CD14-positive monocyte (primary cell): ENCODE results near the gene TTC23. TPM values are rescaled to one million over a fixed set of nuclear protein-coding genes. Genes with fewer than 3 reads are reported as not detected.
A peak's percentile ranks its signal among the peaks of the same experiment; 100 is the strongest.

Experiments
- DNase-seq, 3 donors: peaks; one replicate each; pipeline ENCODE4 v3.0.0-alpha.2; 2011 to 2022
- H2AFZ ChIP-seq: 2 replicates; pipeline ENCODE4 v1.6.0; 2012; ENCODE audit warnings: mild to moderate bottlenecking, low read depth, low read length, inconsistent platforms; ENCODE audit not compliant: insufficient read depth, poor library complexity, severe bottlenecking
- H3K27ac ChIP-seq, 2 donors: 1 replicate in 1 of 2; 2 replicates in 1 of 2; pipeline ENCODE4 v1.5.1; 2012 to 2013; ENCODE audit warnings: low read length in 2 of 2, control low read depth in 1 of 2, inconsistent platforms in 1 of 2, low read depth in 1 of 2, mild to moderate bottlenecking in 1 of 2
- H3K27me3 ChIP-seq, 2 donors: one replicate each; pipeline versions ENCODE4 v1.6.0 to v1.6.1; 2011 to 2013; ENCODE audit warnings: low read length in 2 of 2; ENCODE audit not compliant: control insufficient read depth in 2 of 2, insufficient read depth in 2 of 2
- H3K36me3 ChIP-seq, 2 donors: replicated peaks in 1 of 2; 1 replicate in 1 of 2; 2 replicates in 1 of 2; pipeline versions ENCODE4 v1.5.1 to v1.6.1; 2012 to 2013; ENCODE audit warnings: low read length in 2 of 2, control low read depth in 1 of 2, inconsistent platforms in 1 of 2, mild to moderate bottlenecking in 1 of 2; ENCODE audit not compliant: insufficient read depth in 2 of 2, control insufficient read depth in 1 of 2
- H3K4me1 ChIP-seq, 2 donors: 1 replicate in 1 of 2; 2 replicates in 1 of 2; pipeline versions ENCODE4 v1.5.1 to v1.6.1; 2012 to 2013; ENCODE audit warnings: low read length in 2 of 2, control low read depth in 1 of 2, inconsistent platforms in 1 of 2, mild to moderate bottlenecking in 1 of 2, moderate library complexity in 1 of 2; ENCODE audit not compliant: insufficient read depth in 2 of 2, control insufficient read depth in 1 of 2
- H3K4me2 ChIP-seq: replicated peaks from 2 replicates; pipeline ENCODE3; 2012; ENCODE audit warnings: low read length, moderate library complexity, mild to moderate bottlenecking; ENCODE audit not compliant: poor library complexity, severe bottlenecking; ENCODE audit errors: extremely low read depth
- H3K4me3 ChIP-seq, 3 experiments: fragments of 200-600 bp in 1 of 3; sonication (generic) in 1 of 3; replicated peaks in 1 of 3; 1 replicate in 2 of 3; 2 replicates in 1 of 3; pipeline ENCODE4 v1.5.1; 2011 to 2013; ENCODE audit warnings: low read length in 3 of 3, mild to moderate bottlenecking in 3 of 3, control low read depth in 2 of 3, low read depth in 2 of 3, inconsistent platforms in 1 of 3, moderate library complexity in 1 of 3
- H3K79me2 ChIP-seq: 2 replicates; pipeline ENCODE4 v1.6.0; 2012; ENCODE audit warnings: mild to moderate bottlenecking, control low read depth, inconsistent platforms, low read length, moderate library complexity; ENCODE audit not compliant: insufficient read depth
- H3K9ac ChIP-seq: 2 replicates; pipeline ENCODE4 v1.6.0; 2017; ENCODE audit warnings: low read length, mild to moderate bottlenecking; ENCODE audit not compliant: insufficient read depth, poor library complexity, severe bottlenecking
- H3K9me3 ChIP-seq, 2 donors: replicated peaks in 1 of 2; 1 replicate in 1 of 2; 2 replicates in 1 of 2; pipeline versions ENCODE4 v1.5.1 to v1.6.1; 2012 to 2013; ENCODE audit warnings: low read length in 2 of 2, control low read depth in 1 of 2; ENCODE audit not compliant: control insufficient read depth in 1 of 2, insufficient read depth in 1 of 2
- H4K20me1 ChIP-seq: 2 replicates; pipeline ENCODE4 v1.6.0; 2012; ENCODE audit warnings: mild to moderate bottlenecking, low read length, control low read depth, moderate library complexity; ENCODE audit not compliant: insufficient read depth
- H3K27ac Mint-ChIP-seq, 7 donors: one replicate each; pipeline ENCODE4 v1.8.0; 2020; ENCODE audit warnings: mild to moderate bottlenecking in 7 of 7, mixed read lengths in 7 of 7, moderate library complexity in 6 of 7, inconsistent platforms in 2 of 7
- H3K27me3 Mint-ChIP-seq, 3 donors: one replicate each; pipeline ENCODE4 v1.8.0; 2021 to 2022; ENCODE audit warnings: low read depth in 3 of 3, mild to moderate bottlenecking in 3 of 3, mixed read lengths in 3 of 3, moderate library complexity in 3 of 3, inconsistent platforms in 1 of 3
- H3K36me3 Mint-ChIP-seq, 2 donors: one replicate each; pipeline ENCODE4 v1.8.0; 2020; ENCODE audit warnings: mixed read lengths in 2 of 2, inconsistent platforms in 1 of 2, mild to moderate bottlenecking in 1 of 2
- H3K4me1 Mint-ChIP-seq: one replicate; pipeline ENCODE4 v1.8.0; 2020; ENCODE audit warnings: mild to moderate bottlenecking, mixed read lengths
- H3K4me3 Mint-ChIP-seq, 2 donors: one replicate each; pipeline ENCODE4 v1.8.0; 2020; ENCODE audit warnings: mild to moderate bottlenecking in 2 of 2, mixed read lengths in 2 of 2, moderate library complexity in 1 of 2
- H3K9me3 Mint-ChIP-seq, 7 donors: one replicate each; pipeline ENCODE4 v1.8.0; 2020 to 2022; ENCODE audit warnings: mixed read lengths in 7 of 7, mild to moderate bottlenecking in 6 of 7, moderate library complexity in 6 of 7, inconsistent platforms in 2 of 7
- CTCF ChIP-seq: fragments of 200-600 bp; IDR thresholded peaks from one replicate; pipeline ENCODE4 v1.8.0; 2022; ENCODE audit warnings: antibody characterized with exemption, mild to moderate bottlenecking
- WGBS: methylation state at CpG from one replicate; pipeline ENCODE4 v1.1.5; 2013; ENCODE audit warnings: missing lambda C conversion rate; ENCODE audit not compliant: insufficient coverage; 5-methylcytosine and 5-hydroxymethylcytosine counted together
- intact Hi-C, 2 donors: fragments of 100-400 bp; cut with micrococcal nuclease; formaldehyde crosslinking; loops; one replicate each; pipeline versions ENCODE4 v1.15.0 to v1.15.1; 2023
- polyA plus RNA-seq, 3 donors: library from polyadenylated mRNA; depleted of rRNA in 1 of 3; unstranded in 2 of 3; stranded (reverse) in 1 of 3; fragments of 300-500 nt in 2 of 3; fragments of >200 nt in 1 of 3; fragmentation: Illumina TruSeq in 2 of 3; gene quantifications; 1 replicate in 2 of 3; 2 replicates in 1 of 3; pipeline ENCODE4 v1.2.3, GENCODE V29; 2012 to 2021

The TTC23 gene
- polyA plus RNA-seq, 3 donors = 0.51 to 0.55 TPM; not detected in 1

- no peak for TF ChIP-seq CTCF
- H3K4me2 ChIP-seq = no peak overlapping the region
Observed at GRCh38 chr15:99130314-99130713, 119.1 kb downstream of the TTC23 start.

GRCh38 chr15:99129644-99130043 is 119.7 kb downstream of the TTC23 start:
- Mint-ChIP-seq H3K4me3 (peak overlapping the region in 1 of 2 donors; percentile 59), H3K36me3 (no peaks in the 10 kb centered on the region), H3K27ac (no peak overlapping the region), H3K9me3 (peaks cover 0 to 2% (median 0%) of the 10 kb centered on the region in 7 donors), H3K27me3 (peaks cover 0 to 12% (median 2%) of the 10 kb centered on the region in 3 donors), H3K4me1 (peaks cover 19% of the 10 kb centered on the region)
- no peaks in the 10 kb centered on the region for H4K20me1 ChIP-seq
- H3K79me2 ChIP-seq = no peaks in the 10 kb centered on the region
- no peaks in the 10 kb centered on the region for H3K9me3 ChIP-seq
- WGBS = 57% methylated on average over 14 of the region's 16 CpGs
- no peaks in the 10 kb centered on the region for H3K27me3 ChIP-seq
- intact Hi-C loops = no loop called here
- H3K36me3 ChIP-seq = no peaks in the 10 kb centered on the region
- no peak for DNase-seq
- no peak overlapping the region for H2AFZ ChIP-seq
- no peak overlapping the region for H3K4me3 ChIP-seq
- no peak overlapping the region for H3K9ac ChIP-seq
- H3K27ac ChIP-seq = no peak overlapping the region
- TF ChIP-seq CTCF = no peak
- peaks cover 12 to 16% of the 10 kb centered on the region in 2 donors for H3K4me1 ChIP-seq
- no peak overlapping the region for H3K4me2 ChIP-seq

More at GRCh38 chr15:99130314-99130713, 119.1 kb downstream of the TTC23 start:
- Mint-ChIP-seq H3K4me3 (peak overlapping the region in 1 of 2 donors; percentile 56), H3K4me1 (peaks cover 19% of the 10 kb centered on the region), H3K36me3 (no peaks in the 10 kb centered on the region), H3K27me3 (peaks cover 0 to 12% (median 2%) of the 10 kb centered on the region in 3 donors), H3K27ac (no peak overlapping the region), H3K9me3 (peaks cover 0 to 2% (median 0%) of the 10 kb centered on the region in 7 donors)
- H3K27me3 ChIP-seq = no peaks in the 10 kb centered on the region
- H3K4me3 ChIP-seq = no peak overlapping the region
- WGBS = 83% methylated on average over 11 of the region's 13 CpGs
- H3K79me2 ChIP-seq = no peaks in the 10 kb centered on the region
- H3K27ac ChIP-seq = no peak overlapping the region
- intact Hi-C loops = no loop called here
- H3K9me3 ChIP-seq = no peaks in the 10 kb centered on the region
- no peaks in the 10 kb centered on the region for H4K20me1 ChIP-seq
- no peak overlapping the region for H3K9ac ChIP-seq
- DNase-seq = no peak
- H3K4me1 ChIP-seq = peaks cover 12 to 16% of the 10 kb centered on the region in 2 donors
- H2AFZ ChIP-seq = no peak overlapping the region
- H3K36me3 ChIP-seq = no peaks in the 10 kb centered on the region
